WTC11 (cell line): ENCODE measurements around the gene KAZN. TPM values are rescaled to one million over a fixed set of nuclear protein-coding genes. Genes with fewer than 3 reads are reported as not detected.

ENCODE experiments used
- ATAC-seq: fragments of 200-7000 bp; cut with Tn5 transposase; 2 replicates; pipeline ENCODE4 v1.10.0; 2021; ENCODE audit warnings: mild to moderate bottlenecking, moderate library complexity
- CTCF ChIA-PET: fragments of 300-600 bp; sonication (Branson Sonifier 250); formaldehyde crosslinking; loops from one replicate; lab custom pipeline; 2021; ENCODE audit warnings: antibody characterized with exemption; lab: Charles Lee
- POLR2A ChIA-PET: fragments of 350-600 bp; sonication (Branson Sonifier 250); formaldehyde crosslinking; loops from one replicate; lab custom pipeline; 2021; ENCODE audit warnings: antibody characterized with exemption; lab: Charles Lee
- DNase-seq: peaks from one replicate; pipeline ENCODE4 v3.0.0; 2021; ENCODE audit warnings: low spot score
- H3K27ac Mint-ChIP-seq: 2 replicates; pipeline ENCODE4 v1.8.0; 2021; ENCODE audit warnings: mixed read lengths
- H3K27me3 Mint-ChIP-seq: 2 replicates; pipeline ENCODE4 v1.8.0; 2021; ENCODE audit warnings: low read depth, mild to moderate bottlenecking, moderate library complexity, mixed read lengths
- H3K36me3 Mint-ChIP-seq: 2 replicates; pipeline ENCODE4 v1.8.0; 2021; ENCODE audit warnings: mixed read lengths
- H3K4me1 Mint-ChIP-seq: 2 replicates; pipeline ENCODE4 v1.8.0; 2022; ENCODE audit warnings: mixed read lengths
- H3K4me3 Mint-ChIP-seq: 2 replicates; pipeline ENCODE4 v1.8.0; 2021; ENCODE audit warnings: mild to moderate bottlenecking, moderate library complexity, mixed read lengths
- H3K9me3 Mint-ChIP-seq: 2 replicates; pipeline ENCODE4 v1.8.0; 2021; ENCODE audit warnings: mixed read lengths
- ATF2 ChIP-seq: sonication (generic); formaldehyde crosslinking; IDR thresholded peaks from 2 replicates; pipeline ENCODE4 v1.8.1; 2022; ENCODE audit warnings: low read depth, missing genetic modification reagents, borderline replicate concordance
- CBFB ChIP-seq: sonication (generic); formaldehyde crosslinking; IDR thresholded peaks from 2 replicates; pipeline ENCODE4 v1.8.1; 2022; ENCODE audit warnings: mild to moderate bottlenecking, low read depth, missing genetic modification reagents
- E2F1 ChIP-seq: sonication (generic); formaldehyde crosslinking; IDR thresholded peaks from 2 replicates; pipeline ENCODE4 v1.8.0; 2022; ENCODE audit warnings: mild to moderate bottlenecking, missing genetic modification reagents
- E2F4 ChIP-seq: sonication (generic); formaldehyde crosslinking; IDR thresholded peaks from 2 replicates; pipeline ENCODE4 v1.8.1; 2022; ENCODE audit warnings: low read depth, mild to moderate bottlenecking, moderate library complexity, missing genetic modification reagents, borderline replicate concordance
- ELF4 ChIP-seq: sonication (generic); formaldehyde crosslinking; IDR thresholded peaks from 2 replicates; pipeline ENCODE4 v1.8.1; 2022; ENCODE audit warnings: low read depth, mild to moderate bottlenecking, moderate library complexity, missing genetic modification reagents
- FOXK1 ChIP-seq: sonication (generic); formaldehyde crosslinking; IDR thresholded peaks from 2 replicates; pipeline ENCODE4 v1.8.0; 2022; ENCODE audit warnings: mild to moderate bottlenecking, moderate library complexity, missing genetic modification reagents
- GABPB1 ChIP-seq: sonication (generic); formaldehyde crosslinking; IDR thresholded peaks from 2 replicates; pipeline ENCODE4 v1.8.1; 2023; ENCODE audit warnings: mild to moderate bottlenecking, missing genetic modification reagents
- GTF2I ChIP-seq: fragments of 250-450 bp; sonication (Bioruptor Pico); conservative IDR thresholded peaks from 2 replicates; pipeline ENCODE4 v1.4.0; 2021; ENCODE audit warnings: mild to moderate bottlenecking
- IRF2 ChIP-seq: sonication (generic); formaldehyde crosslinking; IDR thresholded peaks from 2 replicates; pipeline ENCODE4 v1.8.0; 2022; ENCODE audit warnings: low read depth, missing genetic modification reagents, borderline replicate concordance
- NFATC4 ChIP-seq: fragments of 250-450 bp; sonication (Bioruptor Pico); IDR thresholded peaks from 2 replicates; pipeline ENCODE4 v1.9.0; 2021; ENCODE audit warnings: mild to moderate bottlenecking
- NR1H2 ChIP-seq: sonication (generic); formaldehyde crosslinking; IDR thresholded peaks from 2 replicates; pipeline ENCODE4 v1.9.0; 2021; ENCODE audit warnings: mild to moderate bottlenecking, moderate library complexity, missing genetic modification reagents
- RELA ChIP-seq: sonication (generic); formaldehyde crosslinking; IDR thresholded peaks from 2 replicates; pipeline ENCODE4 v1.8.1; 2022; ENCODE audit warnings: missing genetic modification reagents, mild to moderate bottlenecking, borderline replicate concordance
- USF2 ChIP-seq: sonication (generic); formaldehyde crosslinking; IDR thresholded peaks from 2 replicates; pipeline ENCODE4 v1.8.1; 2023; ENCODE audit warnings: mild to moderate bottlenecking, missing genetic modification reagents, moderate library complexity
- ZNF121 ChIP-seq: sonication (generic); formaldehyde crosslinking; IDR thresholded peaks from 2 replicates; pipeline ENCODE4 v1.8.0; 2023; ENCODE audit warnings: missing genetic modification reagents
- ZNF138 ChIP-seq: sonication (generic); formaldehyde crosslinking; conservative IDR thresholded peaks from 2 replicates; pipeline ENCODE4 v1.8.1; 2022; ENCODE audit warnings: mild to moderate bottlenecking, moderate library complexity, missing genetic modification reagents
- ZNF423 ChIP-seq: fragments of 250-450 bp; sonication (Bioruptor Pico); IDR thresholded peaks from 2 replicates; pipeline ENCODE4 v2.1.2; 2022; ENCODE audit warnings: mild to moderate bottlenecking, moderate library complexity
- ZNF532 ChIP-seq: fragments of 250-450 bp; sonication (Bioruptor Pico); IDR thresholded peaks from 2 replicates; pipeline ENCODE4 v1.9.0; 2021; ENCODE audit warnings: mild to moderate bottlenecking, borderline replicate concordance
- ZNF671 ChIP-seq: fragments of 250-450 bp; sonication (Bioruptor Pico); IDR thresholded peaks from 2 replicates; pipeline ENCODE4 v1.8.0; 2021; ENCODE audit warnings: mild to moderate bottlenecking
- total RNA-seq: library from RNA; stranded (reverse); gene quantifications from 3 replicates; pipeline ENCODE4 v1.2.3, GENCODE V29; 2021
- TF ChIP-seq, protein P1 (sequence below): fragments of 250-450 bp; sonication (Bioruptor Pico); IDR thresholded peaks from 2 replicates; pipeline ENCODE4 v1.8.0; 2021; ENCODE audit warnings: mild to moderate bottlenecking

The KAZN gene
- total RNA-seq, 1 experiment from 2014 or later = 19.9 TPM

GRCh38 chr1:15043934-15044333 lies 445.4 kb downstream of the KAZN start:
- H3K27me3 Mint-ChIP-seq = no peaks in the 10 kb centered on the region
- ChIA-PET POLR2A (no interaction called here), CTCF (interaction anchor here (0.9 kb wide), 1 partner anchor 10 kb away, joined by 3 read pairs; no protein-coding TSS in a partner anchor)
- no peak overlapping the region for H3K4me3 Mint-ChIP-seq
- no peak for TF ChIP-seq USF2
- no peak for TF ChIP-seq ZNF671 (CRISPR knock-in tag)
- TF ChIP-seq ZNF121 = no peak
- TF ChIP-seq IRF2 (CRISPR knock-in tag) = no peak
- no peak for TF ChIP-seq RELA
- no peak for TF ChIP-seq E2F1 (CRISPR knock-in tag)
- TF ChIP-seq NFATC4 (CRISPR knock-in tag) = no peak
- no peak for TF ChIP-seq ZNF138
- TF ChIP-seq ZNF423 = no peak
- TF ChIP-seq FOXK1 (CRISPR knock-in tag) = no peak
- TF ChIP-seq E2F4 (CRISPR knock-in tag) = no peak
- no peak for TF ChIP-seq NR1H2 (CRISPR knock-in tag)
- no peak for TF ChIP-seq CBFB
- TF ChIP-seq GTF2I = no peak
- TF ChIP-seq ZNF532 = no peak
- TF ChIP-seq ATF2 = no peak
- TF ChIP-seq, protein P1, sequence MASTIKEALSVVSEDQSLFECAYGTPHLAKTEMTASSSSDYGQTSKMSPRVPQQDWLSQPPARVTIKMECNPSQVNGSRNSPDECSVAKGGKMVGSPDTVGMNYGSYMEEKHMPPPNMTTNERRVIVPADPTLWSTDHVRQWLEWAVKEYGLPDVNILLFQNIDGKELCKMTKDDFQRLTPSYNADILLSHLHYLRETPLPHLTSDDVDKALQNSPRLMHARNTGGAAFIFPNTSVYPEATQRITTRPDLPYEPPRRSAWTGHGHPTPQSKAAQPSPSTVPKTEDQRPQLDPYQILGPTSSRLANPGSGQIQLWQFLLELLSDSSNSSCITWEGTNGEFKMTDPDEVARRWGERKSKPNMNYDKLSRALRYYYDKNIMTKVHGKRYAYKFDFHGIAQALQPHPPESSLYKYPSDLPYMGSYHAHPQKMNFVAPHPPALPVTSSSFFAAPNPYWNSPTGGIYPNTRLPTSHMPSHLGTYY = no peak
- no peak for TF ChIP-seq GABPB1 (CRISPR knock-in tag)
- TF ChIP-seq ELF4 (CRISPR knock-in tag) = no peak
- no peaks in the 10 kb centered on the region for H3K9me3 Mint-ChIP-seq
- DNase-seq (no peak), ATAC-seq (no peak)
- no peaks in the 10 kb centered on the region for H3K4me1 Mint-ChIP-seq
- H3K36me3 Mint-ChIP-seq = no peaks in the 10 kb centered on the region
- H3K27ac Mint-ChIP-seq = no peak overlapping the region
